ENCODE results near the gene NRCAM. TPM values are rescaled to one million over a fixed set of nuclear protein-coding genes. Genes with fewer than 3 reads are reported as not detected.

NRCAM gene
- total RNA-seq, 1 experiment from 2014 or later, result 2.7 TPM

DNA sequence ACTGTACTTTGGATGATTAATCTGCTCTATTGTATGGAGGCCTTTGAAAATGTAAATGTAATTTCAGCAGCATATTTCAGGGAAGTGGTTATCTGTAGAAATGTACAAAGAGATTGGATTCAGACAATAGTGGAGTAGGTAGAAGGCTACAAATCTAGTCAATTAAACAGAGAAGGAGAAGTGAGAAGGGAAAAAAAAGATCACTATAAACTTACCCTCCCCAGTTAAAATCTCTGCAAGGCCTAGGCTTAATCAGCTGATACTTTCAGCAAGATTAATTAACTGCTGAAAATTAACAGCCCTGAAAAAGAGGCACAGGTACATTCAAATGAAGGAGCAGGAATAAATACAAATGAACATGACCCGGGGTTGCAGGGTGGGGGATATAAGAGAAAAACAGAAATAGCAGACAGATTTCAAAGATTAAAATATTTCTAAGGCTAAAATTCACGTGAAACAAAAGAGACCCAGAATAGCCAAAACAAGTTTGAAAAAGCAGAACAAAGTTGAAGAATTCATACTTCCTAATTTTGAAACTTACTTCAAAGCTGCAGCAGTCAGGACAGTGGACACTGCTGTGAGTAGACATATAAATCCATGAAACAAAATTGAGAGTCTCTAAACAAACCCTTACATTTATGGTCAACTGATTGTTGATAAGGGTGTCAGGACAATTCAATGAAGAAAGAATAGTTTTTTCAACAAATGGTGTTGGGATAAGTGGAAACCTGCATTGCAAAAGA, 96.0 kb downstream of the NRCAM start:
- Mint-ChIP-seq H3K4me1 (no peaks in the 10 kb centered on the region), H3K9me3 (no peaks in the 10 kb centered on the region), H3K36me3 (no peaks in the 10 kb centered on the region), H3K4me3 (no peak overlapping the region), H3K27me3 (ENCODE audit: low read depth) (no peaks in the 10 kb centered on the region), H3K27ac (no peak overlapping the region)
- DNase-seq (ENCODE audit: low spot score) (no peak), ATAC-seq (no peak)
- TF ChIP-seq ZNF396 (CRISPR knock-in tag; IDR thresholded peaks at IDR 0.05; ENCODE audit: borderline replicate concordance) (no peak), MYBL2 (CRISPR knock-in tag; IDR thresholded peaks at IDR 0.05) (no peak), MXD4 (CRISPR knock-in tag; IDR thresholded peaks at IDR 0.05; ENCODE audit: borderline replicate concordance) (no peak), ZNF423 (CRISPR knock-in tag; IDR thresholded peaks at IDR 0.05) (no peak), PRRX2 (CRISPR knock-in tag; IDR thresholded peaks at IDR 0.05) (no peak), TCF7 (CRISPR knock-in tag; IDR thresholded peaks at IDR 0.05; ENCODE audit: low read depth) (no peak), NFE2L1 (CRISPR knock-in tag; IDR thresholded peaks at IDR 0.05) (no peak), SOX15 (CRISPR knock-in tag; IDR thresholded peaks at IDR 0.05) (no peak), NR3C1 (CRISPR knock-in tag; conservative IDR thresholded peaks at IDR 0.05; ENCODE audit: low read depth) (no peak)
- TF ChIP-seq, protein P1, sequence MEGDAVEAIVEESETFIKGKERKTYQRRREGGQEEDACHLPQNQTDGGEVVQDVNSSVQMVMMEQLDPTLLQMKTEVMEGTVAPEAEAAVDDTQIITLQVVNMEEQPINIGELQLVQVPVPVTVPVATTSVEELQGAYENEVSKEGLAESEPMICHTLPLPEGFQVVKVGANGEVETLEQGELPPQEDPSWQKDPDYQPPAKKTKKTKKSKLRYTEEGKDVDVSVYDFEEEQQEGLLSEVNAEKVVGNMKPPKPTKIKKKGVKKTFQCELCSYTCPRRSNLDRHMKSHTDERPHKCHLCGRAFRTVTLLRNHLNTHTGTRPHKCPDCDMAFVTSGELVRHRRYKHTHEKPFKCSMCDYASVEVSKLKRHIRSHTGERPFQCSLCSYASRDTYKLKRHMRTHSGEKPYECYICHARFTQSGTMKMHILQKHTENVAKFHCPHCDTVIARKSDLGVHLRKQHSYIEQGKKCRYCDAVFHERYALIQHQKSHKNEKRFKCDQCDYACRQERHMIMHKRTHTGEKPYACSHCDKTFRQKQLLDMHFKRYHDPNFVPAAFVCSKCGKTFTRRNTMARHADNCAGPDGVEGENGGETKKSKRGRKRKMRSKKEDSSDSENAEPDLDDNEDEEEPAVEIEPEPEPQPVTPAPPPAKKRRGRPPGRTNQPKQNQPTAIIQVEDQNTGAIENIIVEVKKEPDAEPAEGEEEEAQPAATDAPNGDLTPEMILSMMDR (IDR thresholded peaks at IDR 0.05), result no peak
- TF ChIP-seq, protein P2, sequence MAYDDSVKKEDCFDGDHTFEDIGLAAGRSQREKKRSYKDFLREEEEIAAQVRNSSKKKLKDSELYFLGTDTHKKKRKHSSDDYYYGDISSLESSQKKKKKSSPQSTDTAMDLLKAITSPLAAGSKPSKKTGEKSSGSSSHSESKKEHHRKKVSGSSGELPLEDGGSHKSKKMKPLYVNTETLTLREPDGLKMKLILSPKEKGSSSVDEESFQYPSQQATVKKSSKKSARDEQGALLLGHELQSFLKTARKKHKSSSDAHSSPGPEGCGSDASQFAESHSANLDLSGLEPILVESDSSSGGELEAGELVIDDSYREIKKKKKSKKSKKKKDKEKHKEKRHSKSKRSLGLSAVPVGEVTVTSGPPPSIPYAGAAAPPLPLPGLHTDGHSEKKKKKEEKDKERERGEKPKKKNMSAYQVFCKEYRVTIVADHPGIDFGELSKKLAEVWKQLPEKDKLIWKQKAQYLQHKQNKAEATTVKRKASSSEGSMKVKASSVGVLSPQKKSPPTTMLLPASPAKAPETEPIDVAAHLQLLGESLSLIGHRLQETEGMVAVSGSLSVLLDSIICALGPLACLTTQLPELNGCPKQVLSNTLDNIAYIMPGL (CRISPR knock-in tag; IDR thresholded peaks at IDR 0.05), result no peak
- TF ChIP-seq, protein P3, sequence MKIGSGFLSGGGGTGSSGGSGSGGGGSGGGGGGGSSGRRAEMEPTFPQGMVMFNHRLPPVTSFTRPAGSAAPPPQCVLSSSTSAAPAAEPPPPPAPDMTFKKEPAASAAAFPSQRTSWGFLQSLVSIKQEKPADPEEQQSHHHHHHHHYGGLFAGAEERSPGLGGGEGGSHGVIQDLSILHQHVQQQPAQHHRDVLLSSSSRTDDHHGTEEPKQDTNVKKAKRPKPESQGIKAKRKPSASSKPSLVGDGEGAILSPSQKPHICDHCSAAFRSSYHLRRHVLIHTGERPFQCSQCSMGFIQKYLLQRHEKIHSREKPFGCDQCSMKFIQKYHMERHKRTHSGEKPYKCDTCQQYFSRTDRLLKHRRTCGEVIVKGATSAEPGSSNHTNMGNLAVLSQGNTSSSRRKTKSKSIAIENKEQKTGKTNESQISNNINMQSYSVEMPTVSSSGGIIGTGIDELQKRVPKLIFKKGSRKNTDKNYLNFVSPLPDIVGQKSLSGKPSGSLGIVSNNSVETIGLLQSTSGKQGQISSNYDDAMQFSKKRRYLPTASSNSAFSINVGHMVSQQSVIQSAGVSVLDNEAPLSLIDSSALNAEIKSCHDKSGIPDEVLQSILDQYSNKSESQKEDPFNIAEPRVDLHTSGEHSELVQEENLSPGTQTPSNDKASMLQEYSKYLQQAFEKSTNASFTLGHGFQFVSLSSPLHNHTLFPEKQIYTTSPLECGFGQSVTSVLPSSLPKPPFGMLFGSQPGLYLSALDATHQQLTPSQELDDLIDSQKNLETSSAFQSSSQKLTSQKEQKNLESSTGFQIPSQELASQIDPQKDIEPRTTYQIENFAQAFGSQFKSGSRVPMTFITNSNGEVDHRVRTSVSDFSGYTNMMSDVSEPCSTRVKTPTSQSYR (CRISPR knock-in tag; IDR thresholded peaks at IDR 0.05), result no peak
- TF ChIP-seq, protein P4, sequence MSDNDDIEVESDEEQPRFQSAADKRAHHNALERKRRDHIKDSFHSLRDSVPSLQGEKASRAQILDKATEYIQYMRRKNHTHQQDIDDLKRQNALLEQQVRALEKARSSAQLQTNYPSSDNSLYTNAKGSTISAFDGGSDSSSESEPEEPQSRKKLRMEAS (CRISPR knock-in tag; IDR thresholded peaks at IDR 0.05), result no peak
- POLR2A ChIA-PET, result interaction anchor here (0.7 kb wide), 1 partner anchor 20 kb away, joined by 3 read pairs; no protein-coding TSS in a partner anchor
- CTCF ChIA-PET, result interaction anchor here (0.7 kb wide), 1 partner anchor 13 kb away, joined by 3 read pairs; no protein-coding TSS in a partner anchor

DNA sequence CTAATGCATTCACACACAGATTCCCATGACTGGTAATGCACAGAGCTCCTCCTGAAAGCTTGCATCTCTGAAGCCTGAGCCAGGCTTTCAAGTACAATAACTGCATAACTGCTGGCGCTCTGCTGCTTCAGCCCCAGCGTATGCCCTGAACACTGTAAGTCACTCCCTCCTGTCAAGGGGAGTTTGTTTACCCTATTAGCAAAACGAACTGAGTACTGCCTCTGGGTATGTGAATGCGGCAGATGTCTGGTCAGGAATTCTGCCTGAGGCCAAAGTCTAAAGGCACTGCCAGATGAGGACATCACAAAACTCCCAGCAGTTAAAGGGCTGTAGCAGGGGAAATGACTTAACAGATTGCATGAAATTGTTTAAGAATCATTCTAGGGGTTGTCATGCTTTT, 97.7 kb downstream of the NRCAM start:
- DNase-seq (ENCODE audit: low spot score) (no peak), ATAC-seq (peak; percentile 81)
- POLR2A ChIA-PET, result no interaction called here
- H3K27ac Mint-ChIP-seq, result no peak overlapping the region
- H3K27me3 Mint-ChIP-seq (ENCODE audit: low read depth), result no peaks in the 10 kb centered on the region
- no peak overlapping the region for H3K4me3 Mint-ChIP-seq
- CTCF ChIA-PET, result no interaction called here
- no peak for TF ChIP-seq TEAD1 (CRISPR knock-in tag; IDR thresholded peaks at IDR 0.05)
- TF ChIP-seq, protein P5, sequence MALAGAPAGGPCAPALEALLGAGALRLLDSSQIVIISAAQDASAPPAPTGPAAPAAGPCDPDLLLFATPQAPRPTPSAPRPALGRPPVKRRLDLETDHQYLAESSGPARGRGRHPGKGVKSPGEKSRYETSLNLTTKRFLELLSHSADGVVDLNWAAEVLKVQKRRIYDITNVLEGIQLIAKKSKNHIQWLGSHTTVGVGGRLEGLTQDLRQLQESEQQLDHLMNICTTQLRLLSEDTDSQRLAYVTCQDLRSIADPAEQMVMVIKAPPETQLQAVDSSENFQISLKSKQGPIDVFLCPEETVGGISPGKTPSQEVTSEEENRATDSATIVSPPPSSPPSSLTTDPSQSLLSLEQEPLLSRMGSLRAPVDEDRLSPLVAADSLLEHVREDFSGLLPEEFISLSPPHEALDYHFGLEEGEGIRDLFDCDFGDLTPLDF (CRISPR knock-in tag; IDR thresholded peaks at IDR 0.05), result no peak
- peak; percentile 67 for TF ChIP-seq GABPB1 (CRISPR knock-in tag; IDR thresholded peaks at IDR 0.05)
- no peak for TF ChIP-seq NR3C1 (CRISPR knock-in tag; conservative IDR thresholded peaks at IDR 0.05; ENCODE audit: low read depth)
- TF ChIP-seq, protein P2 (CRISPR knock-in tag; IDR thresholded peaks at IDR 0.05), result no peak
- no peaks in the 10 kb centered on the region for H3K4me1 Mint-ChIP-seq
- H3K36me3 Mint-ChIP-seq, result no peaks in the 10 kb centered on the region
- no peaks in the 10 kb centered on the region for H3K9me3 Mint-ChIP-seq
